ENCODE measurements around the gene AFF1. TPM values are rescaled to one million over a fixed set of nuclear protein-coding genes. Genes with fewer than 3 reads are reported as not detected.
A peak's percentile ranks its signal among the peaks of the same experiment; 100 is the strongest.

AFF1 gene
- total RNA-seq, 4 donors from 2014 or later: 155 to 238 (median 192) TPM

DNA sequence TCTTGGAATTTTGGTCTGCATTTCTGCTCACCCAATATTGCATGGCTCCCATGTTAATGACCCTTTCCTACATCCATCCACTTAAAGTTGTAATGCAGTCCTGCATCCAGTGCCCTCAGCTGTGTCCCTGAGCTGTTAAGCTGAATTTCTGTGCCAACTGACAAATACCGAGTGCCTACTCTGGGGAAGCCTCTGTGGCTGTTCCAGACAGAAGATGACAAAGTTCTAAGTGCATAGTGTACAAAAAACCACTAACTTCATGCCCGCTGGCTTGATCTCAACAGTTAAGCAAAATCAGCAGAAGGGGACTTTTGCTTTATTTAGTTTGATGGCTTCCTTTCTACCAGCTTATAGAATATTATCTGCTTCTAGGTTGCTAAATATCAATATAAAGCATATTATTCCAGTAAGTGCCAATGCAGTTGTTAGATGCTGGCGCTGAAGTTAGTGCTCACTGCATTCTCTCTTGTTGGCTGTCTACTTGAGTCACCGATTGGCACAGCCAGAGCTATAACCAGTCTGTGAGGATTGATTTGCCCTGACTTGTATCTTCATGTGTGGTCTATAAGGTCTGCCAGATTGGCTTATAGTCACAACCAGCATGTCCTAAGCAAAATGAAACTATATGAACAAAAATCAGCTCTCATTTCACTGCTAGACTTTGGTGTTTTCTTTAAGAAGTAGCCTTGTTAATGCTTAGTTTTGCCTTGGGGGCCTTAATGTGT, 186.7 kb downstream of the AFF1 start:
- TF ChIP-seq, protein P1, sequence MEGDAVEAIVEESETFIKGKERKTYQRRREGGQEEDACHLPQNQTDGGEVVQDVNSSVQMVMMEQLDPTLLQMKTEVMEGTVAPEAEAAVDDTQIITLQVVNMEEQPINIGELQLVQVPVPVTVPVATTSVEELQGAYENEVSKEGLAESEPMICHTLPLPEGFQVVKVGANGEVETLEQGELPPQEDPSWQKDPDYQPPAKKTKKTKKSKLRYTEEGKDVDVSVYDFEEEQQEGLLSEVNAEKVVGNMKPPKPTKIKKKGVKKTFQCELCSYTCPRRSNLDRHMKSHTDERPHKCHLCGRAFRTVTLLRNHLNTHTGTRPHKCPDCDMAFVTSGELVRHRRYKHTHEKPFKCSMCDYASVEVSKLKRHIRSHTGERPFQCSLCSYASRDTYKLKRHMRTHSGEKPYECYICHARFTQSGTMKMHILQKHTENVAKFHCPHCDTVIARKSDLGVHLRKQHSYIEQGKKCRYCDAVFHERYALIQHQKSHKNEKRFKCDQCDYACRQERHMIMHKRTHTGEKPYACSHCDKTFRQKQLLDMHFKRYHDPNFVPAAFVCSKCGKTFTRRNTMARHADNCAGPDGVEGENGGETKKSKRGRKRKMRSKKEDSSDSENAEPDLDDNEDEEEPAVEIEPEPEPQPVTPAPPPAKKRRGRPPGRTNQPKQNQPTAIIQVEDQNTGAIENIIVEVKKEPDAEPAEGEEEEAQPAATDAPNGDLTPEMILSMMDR (IDR thresholded peaks at IDR 0.05): no peak
- TF ChIP-seq POLR2A (IDR thresholded peaks at IDR 0.05): no peak
- no peaks in the 10 kb centered on the region for H3K27me3 ChIP-seq
- DNase-seq: peak; percentile 68 to 73
- H3K9me3 ChIP-seq: no peaks in the 10 kb centered on the region
- intact Hi-C loops (cut with DNase I): no loop called here
- H3K4me1 ChIP-seq: peaks cover 89 to 95% of the 10 kb centered on the region in 2 donors
- H3K4me3 ChIP-seq (replicated peaks in 1 of 3): no peak overlapping the region
- H3K36me3 ChIP-seq: peaks cover 13 to 21% of the 10 kb centered on the region in 2 donors
- 37 to 44% methylated on average over 4 of the region's 4 CpGs for WGBS, 2 donors
- H3K27ac ChIP-seq: peak overlapping the region; percentile 87 to 96 (median 90)

DNA sequence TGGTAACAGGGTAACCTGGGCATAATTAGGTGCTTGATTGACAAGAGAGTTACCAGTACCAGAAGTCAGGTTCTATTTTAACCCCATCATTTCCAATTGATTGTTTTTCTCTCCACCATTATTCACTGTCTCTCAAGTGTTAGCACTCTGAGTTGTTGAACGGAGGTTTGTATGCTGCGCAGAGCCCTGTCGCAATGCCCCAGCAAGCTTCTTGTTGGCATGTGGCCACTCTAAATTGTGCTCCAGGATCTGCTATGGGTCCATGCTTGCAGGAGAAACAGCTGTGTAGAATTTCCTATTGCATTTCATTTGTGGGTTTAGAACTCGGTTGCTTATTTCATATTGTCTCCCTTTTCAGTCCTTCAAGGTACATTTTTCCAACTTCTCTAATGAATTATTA, 187.4 kb downstream of the AFF1 start:
- H3K27me3 ChIP-seq: no peaks in the 10 kb centered on the region
- peaks cover 14 to 24% of the 10 kb centered on the region in 2 donors for H3K36me3 ChIP-seq
- TF ChIP-seq, protein P1 (IDR thresholded peaks at IDR 0.05): no peak
- TF ChIP-seq POLR2A (IDR thresholded peaks at IDR 0.05): peak in 1 of 2 donors; percentile 7
- H3K27ac ChIP-seq: peak overlapping the region; percentile 87 to 96 (median 90)
- H3K9me3 ChIP-seq: no peaks in the 10 kb centered on the region
- WGBS, 2 donors: 33 to 47% methylated on average over 4 of the region's 4 CpGs
- H3K4me1 ChIP-seq: peaks cover 85 to 87% of the 10 kb centered on the region in 2 donors
- H3K4me3 ChIP-seq (replicated peaks in 1 of 3): no peak overlapping the region
- peak; percentile 77 to 78 for DNase-seq
- intact Hi-C loops (cut with DNase I): no loop called here

DNA sequence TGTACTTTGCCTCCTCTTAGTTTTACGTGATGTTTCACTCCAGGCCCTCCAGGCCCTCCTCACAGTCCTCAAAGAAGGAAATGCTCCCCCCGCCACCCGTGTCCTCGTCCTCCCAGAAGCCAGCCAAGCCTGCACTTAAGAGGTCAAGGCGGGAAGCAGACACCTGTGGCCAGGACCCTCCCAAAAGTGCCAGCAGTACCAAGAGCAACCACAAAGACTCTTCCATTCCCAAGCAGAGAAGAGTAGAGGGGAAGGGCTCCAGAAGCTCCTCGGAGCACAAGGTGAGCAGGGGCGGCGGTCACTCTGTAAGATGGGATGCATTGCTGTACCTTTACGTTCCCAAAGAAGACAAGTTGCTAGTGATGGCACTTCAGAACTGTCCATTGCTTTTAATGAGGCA, 191.2 kb downstream of the AFF1 start:
- WGBS, 2 donors: 82 to 85% methylated on average over 9 of the region's 9 CpGs
- intact Hi-C loops (cut with DNase I): no loop called here
- TF ChIP-seq, protein P1 (IDR thresholded peaks at IDR 0.05): peak in 1 of 6 experiments; percentile 13
- no peak for TF ChIP-seq POLR2A (IDR thresholded peaks at IDR 0.05)
- DNase-seq: peak; percentile 28 to 54
- H3K27ac ChIP-seq: peak overlapping the region; percentile 71 to 87 (median 73)
- H3K27me3 ChIP-seq: no peaks in the 10 kb centered on the region
- H3K9me3 ChIP-seq: no peaks in the 10 kb centered on the region
- peaks cover 27 to 28% of the 10 kb centered on the region in 2 donors for H3K36me3 ChIP-seq
- H3K4me1 ChIP-seq: peaks cover 66 to 70% of the 10 kb centered on the region in 2 donors
- no peak overlapping the region for H3K4me3 ChIP-seq (replicated peaks in 1 of 3)

DNA sequence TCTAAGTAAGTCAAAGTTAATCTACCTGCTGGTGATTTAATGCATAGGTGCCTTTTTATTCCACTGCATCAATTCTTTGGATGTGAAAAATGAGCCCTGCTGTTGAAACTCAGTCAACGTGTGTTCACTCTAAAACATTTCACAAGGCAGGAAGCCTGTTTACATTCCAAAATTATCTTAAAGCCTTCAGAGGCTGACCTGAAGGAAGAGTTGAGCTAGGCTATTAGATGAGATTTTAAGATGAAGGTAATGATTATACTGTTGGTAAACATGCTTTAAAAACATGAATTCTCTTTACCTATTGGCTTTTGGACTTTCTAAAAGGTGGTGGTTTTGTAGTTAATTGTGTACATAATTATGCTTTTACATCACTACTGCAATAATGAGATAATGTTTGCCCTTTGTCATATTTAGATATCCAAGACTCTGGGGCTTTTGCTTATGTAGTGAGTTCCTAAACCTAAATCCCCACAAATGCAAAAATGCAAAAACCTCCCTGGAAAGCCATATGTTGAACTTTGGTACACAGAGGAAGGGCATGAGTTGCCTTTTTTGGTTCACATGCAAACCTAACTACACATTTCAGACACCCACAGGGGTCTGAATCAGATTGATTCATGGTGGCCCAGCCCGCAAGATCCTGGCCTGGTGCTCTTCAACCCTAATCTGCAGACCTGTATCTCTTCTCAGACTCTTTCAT, 193.3 kb downstream of the AFF1 start:
- DNase-seq: no peak
- TF ChIP-seq, protein P1 (IDR thresholded peaks at IDR 0.05): no peak
- TF ChIP-seq POLR2A (IDR thresholded peaks at IDR 0.05): no peak
- WGBS, 2 donors: 86 to 90% methylated on average over 2 of the region's 2 CpGs
- Histone ChIP-seq H3K9me3 (no peaks in the 10 kb centered on the region), H3K36me3 (peaks cover 28 to 36% of the 10 kb centered on the region in 2 donors), H3K4me3 (replicated peaks in 1 of 3) (no peak overlapping the region), H3K27me3 (no peaks in the 10 kb centered on the region), H3K27ac (peak overlapping the region; percentile 18 to 87 (median 73)), H3K4me1 (peaks cover 62 to 67% of the 10 kb centered on the region in 2 donors)
- intact Hi-C loops (cut with DNase I): no loop called here

DNA sequence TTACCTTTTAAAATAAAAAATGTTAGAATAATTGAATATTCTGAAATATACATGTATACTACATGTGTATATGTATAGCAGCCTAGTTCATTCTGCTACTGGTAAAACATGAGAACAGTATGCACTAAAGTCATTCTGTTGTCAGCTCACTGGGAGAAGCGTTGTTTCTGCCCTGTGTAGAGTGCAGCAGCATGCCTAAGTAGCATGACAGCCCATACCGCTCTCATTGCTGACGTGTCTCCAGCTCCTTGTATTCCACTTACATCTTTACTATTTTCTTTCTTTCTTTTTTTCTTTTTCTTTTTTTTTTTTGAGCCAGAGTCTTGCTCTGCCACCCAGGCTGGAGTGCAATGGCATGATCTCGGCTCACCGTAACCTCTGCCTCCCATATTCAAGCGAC, 194.9 kb downstream of the AFF1 start:
- Histone ChIP-seq H3K4me3 (replicated peaks in 1 of 3) (no peak overlapping the region), H3K4me1 (peaks cover 47 to 62% of the 10 kb centered on the region in 2 donors), H3K36me3 (peaks cover 36 to 51% of the 10 kb centered on the region in 2 donors), H3K9me3 (no peaks in the 10 kb centered on the region), H3K27ac (peak overlapping the region; percentile 56 to 76 (median 73)), H3K27me3 (no peaks in the 10 kb centered on the region)
- intact Hi-C loops (cut with DNase I): no loop called here
- DNase-seq: peak; percentile 57 to 62
- 85 to 88% methylated on average over 6 of the region's 6 CpGs for WGBS, 2 donors
- TF ChIP-seq, protein P1 (IDR thresholded peaks at IDR 0.05): no peak
- TF ChIP-seq POLR2A (IDR thresholded peaks at IDR 0.05): peak in 1 of 2 donors; percentile 19

All from thyroid gland (tissue), 4 donors.